Erythroblast (primary cell): Measurements from ENCODE around the gene SLC35F1.

Source experiments
- GATA1 ChIP-seq: IDR thresholded peaks from 2 replicates; pipeline ENCODE4 v1.6.1; 2011; ENCODE audit warnings: low read depth, mild to moderate bottlenecking, control low read depth, low read length, moderate library complexity
- POLR2A ChIP-seq: IDR thresholded peaks from 2 replicates; pipeline ENCODE4 v1.6.1; 2011; ENCODE audit warnings: mild to moderate bottlenecking, low read length

GRCh38 chr6:118134206-118134605, 227.1 kb downstream of the SLC35F1 start:
- TF ChIP-seq POLR2A (no peak), GATA1 (no peak)
